Tibial artery (tissue), 4 donors: ENCODE data around the gene KCNG1.

Experiments
- DNase-seq, 2 donors: peaks; one replicate each; pipeline ENCODE4 v3.0.0-alpha.2; 2019
- H3K27ac ChIP-seq, 2 donors: fragments of 200-600 bp; sonication (generic) in 1 of 2; 1 replicate in 1 of 2; 2 replicates in 1 of 2; pipeline ENCODE4 v1.5.1; 2018 to 2019; ENCODE audit warnings: mild to moderate bottlenecking in 1 of 2
- H3K27me3 ChIP-seq, 2 donors: fragments of 200-600 bp; sonication (generic) in 1 of 2; one replicate each; pipeline versions ENCODE4 v1.5.1 to v1.6.0; 2016 to 2019
- H3K36me3 ChIP-seq, 3 donors: fragments of 200-600 bp; sonication (generic) in 2 of 3; one replicate each; pipeline ENCODE4 v1.5.1; 2016 to 2019; ENCODE audit warnings: mild to moderate bottlenecking in 2 of 3
- H3K4me1 ChIP-seq, 4 donors: fragments of 200-600 bp; sonication (generic) in 2 of 4; 1 replicate in 3 of 4; 2 replicates in 1 of 4; pipeline ENCODE4 v1.5.1; 2016 to 2019
- H3K4me3 ChIP-seq, 2 donors: fragments of 200-600 bp; sonication (generic) in 1 of 2; 1 replicate in 1 of 2; 2 replicates in 1 of 2; pipeline ENCODE4 v1.5.1; 2018 to 2019; ENCODE audit warnings: mild to moderate bottlenecking in 2 of 2
- H3K9me3 ChIP-seq, 3 donors: fragments of 200-600 bp; sonication (generic) in 1 of 3; one replicate each; pipeline ENCODE4 v1.5.1; 2016 to 2019
- CTCF ChIP-seq, 2 experiments: fragments of 200-600 bp in 1 of 2; fragments of 450-650 bp in 1 of 2; IDR thresholded peaks; one replicate each; pipeline ENCODE4 v1.5.1; 2017 to 2019; ENCODE audit warnings: antibody characterized with exemption in 2 of 2, mild to moderate bottlenecking in 1 of 2, moderate library complexity in 1 of 2
- intact Hi-C: fragments of 100-400 bp; cut with DNase I; formaldehyde crosslinking; loops from one replicate; pipeline ENCODE4 v1.15.0; 2023; ENCODE audit warnings: low total_unique reads

KCNG1 gene

DNA sequence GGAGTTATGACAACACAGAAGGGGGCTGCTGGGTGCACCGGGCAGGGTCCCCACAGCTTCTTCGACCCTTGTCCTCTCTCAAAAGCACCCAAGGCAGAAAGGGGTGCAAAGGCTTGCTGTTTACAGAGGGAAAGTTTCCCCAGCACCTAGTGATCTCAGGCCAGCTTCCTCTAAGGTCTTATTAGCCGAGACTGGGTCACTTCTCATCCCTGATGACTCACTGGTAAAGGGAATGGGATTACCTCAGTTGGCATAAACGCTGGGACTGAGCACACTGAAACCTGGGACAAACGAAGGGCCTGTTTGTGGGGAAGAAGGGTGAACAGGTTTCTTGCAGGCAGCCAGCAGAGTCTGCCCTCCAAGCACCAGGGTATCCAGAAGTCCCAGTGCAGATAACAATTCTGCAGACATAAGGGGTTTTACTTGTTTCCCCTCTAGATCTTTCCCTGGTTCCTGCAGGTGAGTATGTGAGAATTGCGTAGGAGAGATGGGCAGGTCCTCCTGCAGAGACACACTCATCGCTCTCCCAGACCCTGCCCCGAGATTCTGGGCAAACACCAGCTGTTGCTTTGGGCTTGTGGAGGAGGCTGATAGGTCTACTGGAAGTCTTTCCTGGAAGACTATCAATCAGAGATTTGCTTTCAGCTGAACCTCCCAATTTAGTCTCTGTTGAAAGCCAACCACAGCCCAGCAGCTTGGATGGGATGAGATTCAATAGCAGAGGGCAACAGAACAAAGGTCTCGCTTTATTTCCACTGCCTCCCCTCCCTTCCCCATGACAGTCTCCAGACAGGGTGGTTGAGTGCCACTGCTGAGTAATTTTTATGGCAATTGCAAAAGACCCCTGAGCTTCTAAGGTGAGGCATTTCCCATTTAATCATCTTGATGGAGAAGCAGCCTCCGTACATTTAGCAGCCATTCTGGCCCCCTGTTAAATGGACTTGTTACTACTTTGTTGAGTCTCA, 25.7 kb downstream of the KCNG1 start:
- H3K27ac ChIP-seq = no peak overlapping the region
- H3K4me1 ChIP-seq = no peaks in the 10 kb centered on the region
- peaks cover 0 to 52% of the 10 kb centered on the region in 2 donors for H3K27me3 ChIP-seq
- H3K36me3 ChIP-seq = no peaks in the 10 kb centered on the region
- intact Hi-C loops = no loop called here
- no peaks in the 10 kb centered on the region for H3K9me3 ChIP-seq
- no peak overlapping the region for H3K4me3 ChIP-seq
- DNase-seq = no peak
- TF ChIP-seq CTCF (IDR thresholded peaks at IDR 0.05) = no peak

GRCh38 chr20:50995506-50995905, 27.4 kb downstream of the KCNG1 start:
- H3K4me3 ChIP-seq = no peak overlapping the region
- peaks cover 0 to 48% of the 10 kb centered on the region in 2 donors for H3K27me3 ChIP-seq
- intact Hi-C loops = no loop called here

DNA sequence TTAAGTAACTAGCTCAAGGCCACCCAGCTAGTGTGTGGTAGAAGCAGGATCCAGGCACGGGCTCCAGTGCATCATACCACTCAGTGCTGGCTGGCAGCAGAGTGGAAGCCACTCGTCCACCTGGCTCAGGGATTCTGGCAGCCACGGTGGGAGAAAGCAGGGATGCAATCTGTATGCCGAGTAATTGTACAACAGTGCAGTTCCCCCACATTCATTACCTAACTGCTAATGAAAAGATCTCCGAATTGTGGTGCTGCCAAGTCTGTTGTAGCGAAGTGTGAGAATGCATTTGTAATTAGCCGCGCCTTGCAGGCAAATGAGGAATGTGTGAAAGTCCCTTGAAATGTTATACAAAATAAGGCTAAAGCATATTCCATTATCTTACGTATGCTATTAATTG, 29.0 kb downstream of the KCNG1 start:
- Histone ChIP-seq H3K27me3 (peaks cover 0 to 33% of the 10 kb centered on the region in 2 donors), H3K4me1 (no peaks in the 10 kb centered on the region), H3K4me3 (no peak overlapping the region), H3K36me3 (no peaks in the 10 kb centered on the region), H3K9me3 (no peaks in the 10 kb centered on the region), H3K27ac (no peak overlapping the region)
- intact Hi-C loops = no loop called here
- DNase-seq = no peak
- TF ChIP-seq CTCF (IDR thresholded peaks at IDR 0.05) = no peak

More at GRCh38 chr20:50995506-50995905, 27.4 kb downstream of the KCNG1 start:
- DNase-seq = no peak
- TF ChIP-seq CTCF (IDR thresholded peaks at IDR 0.05) = no peak
- no peaks in the 10 kb centered on the region for H3K4me1 ChIP-seq
- H3K27ac ChIP-seq = no peak overlapping the region
- H3K9me3 ChIP-seq = no peaks in the 10 kb centered on the region
- no peaks in the 10 kb centered on the region for H3K36me3 ChIP-seq

DNA sequence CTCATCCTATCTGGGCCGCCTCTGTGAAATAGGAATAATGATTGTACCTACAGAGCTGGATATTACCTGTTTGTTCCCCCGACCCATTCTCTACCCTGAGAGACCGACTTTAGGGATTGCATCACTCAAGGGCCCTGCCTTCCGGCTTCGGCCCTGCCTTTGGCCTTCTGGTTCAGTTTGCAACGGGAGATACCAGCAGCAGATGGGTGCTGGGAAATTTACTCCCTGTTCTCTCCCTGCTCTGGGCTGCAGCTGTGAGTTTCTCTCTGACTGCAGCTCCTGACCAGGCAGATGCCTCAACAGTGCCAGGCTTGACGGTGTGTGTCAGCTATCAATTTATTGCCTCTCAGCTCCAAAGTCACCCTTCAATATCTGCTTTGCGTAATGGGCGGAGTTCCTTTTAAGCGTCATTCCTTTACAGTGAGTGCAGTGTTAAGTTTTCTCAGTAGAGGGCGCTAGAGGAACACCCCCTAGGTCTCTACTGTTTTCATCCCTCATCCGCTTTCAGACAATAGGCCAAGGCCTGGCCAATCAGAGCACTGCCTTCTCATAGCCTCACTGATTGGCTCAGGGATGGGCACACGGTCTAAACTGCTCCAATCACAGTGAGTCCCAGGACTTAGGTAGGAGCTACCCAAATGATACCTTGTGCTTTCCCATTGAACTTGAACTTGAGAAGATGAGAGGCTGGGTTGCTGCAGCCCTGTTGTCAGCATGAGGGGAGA, 30.0 kb downstream of the KCNG1 start:
- intact Hi-C loops = no loop called here
- Histone ChIP-seq H3K36me3 (no peaks in the 10 kb centered on the region), H3K4me1 (no peaks in the 10 kb centered on the region), H3K9me3 (no peaks in the 10 kb centered on the region), H3K4me3 (no peak overlapping the region), H3K27ac (no peak overlapping the region), H3K27me3 (peaks cover 0 to 30% of the 10 kb centered on the region in 2 donors)
- no peak for DNase-seq
- no peak for TF ChIP-seq CTCF (IDR thresholded peaks at IDR 0.05)

DNA sequence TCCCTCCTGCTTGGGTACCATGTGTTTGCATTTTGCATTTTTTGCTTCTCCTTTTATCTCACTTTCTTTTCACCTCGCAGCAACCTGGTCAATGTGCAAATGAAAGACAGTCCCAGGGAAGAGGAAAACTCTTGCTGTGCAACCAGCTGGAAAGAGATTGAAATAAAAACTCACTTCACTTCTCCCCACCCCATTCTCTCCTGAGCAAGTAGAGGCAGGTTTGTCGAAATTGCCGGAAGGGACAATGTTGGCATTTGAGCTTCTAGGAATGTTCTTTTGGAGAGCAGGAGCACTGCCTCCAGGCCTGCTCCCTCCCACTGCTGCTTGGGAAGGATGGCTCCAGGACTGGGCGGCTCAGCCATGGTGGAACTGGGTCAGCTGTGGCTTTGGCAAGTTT, 30.6 kb downstream of the KCNG1 start:
- Histone ChIP-seq H3K36me3 (no peaks in the 10 kb centered on the region), H3K27me3 (peaks cover 0 to 30% of the 10 kb centered on the region in 2 donors), H3K4me1 (no peaks in the 10 kb centered on the region), H3K4me3 (no peak overlapping the region), H3K9me3 (no peaks in the 10 kb centered on the region), H3K27ac (no peak overlapping the region)
- TF ChIP-seq CTCF (IDR thresholded peaks at IDR 0.05) = no peak
- intact Hi-C loops = no loop called here
- DNase-seq = no peak
